GM23338 (cell line): Measurements from ENCODE around the gene EED. TPM values are rescaled to one million over a fixed set of nuclear protein-coding genes. Genes with fewer than 3 reads are reported as not detected.

Source experiments
- ATAC-seq: fragments of 200-7000 bp; cut with Tn5 transposase; 3 replicates; pipeline ENCODE4 v1.9.1; 2020
- DNase-seq: peaks from one replicate; pipeline ENCODE4 v3.0.0-alpha.2; 2015; ENCODE audit warnings: low spot score
- H2AFZ ChIP-seq: fragments of 200-600 bp; sonication (generic); 2 replicates; pipeline ENCODE4 v1.8.0; 2016; ENCODE audit warnings: antibody characterized with exemption, mild to moderate bottlenecking, moderate library complexity
- H3F3A ChIP-seq: fragments of 200-600 bp; sonication (generic); replicated peaks from 2 replicates; pipeline ENCODE4 v1.8.0; 2017; ENCODE audit warnings: antibody characterized with exemption, mixed run types, low read depth
- H3K27ac ChIP-seq: fragments of 200-600 bp; sonication (generic); 2 replicates; pipeline ENCODE4 v1.6.1; 2016; ENCODE audit warnings: low read depth
- H3K27me3 ChIP-seq: fragments of 200-600 bp; sonication (generic); 2 replicates; pipeline ENCODE4 v1.8.0; 2016; ENCODE audit warnings: mild to moderate bottlenecking, mixed run types, moderate library complexity; ENCODE audit not compliant: insufficient read depth
- H3K36me3 ChIP-seq: fragments of 200-600 bp; sonication (generic); 2 replicates; pipeline ENCODE4 v1.8.0; 2016; ENCODE audit warnings: mild to moderate bottlenecking; ENCODE audit not compliant: insufficient read depth
- H3K4me1 ChIP-seq: fragments of 200-600 bp; sonication (generic); 2 replicates; pipeline ENCODE4 v1.8.0; 2016; ENCODE audit warnings: mild to moderate bottlenecking, moderate library complexity; ENCODE audit not compliant: insufficient read depth
- H3K4me2 ChIP-seq: fragments of 200-600 bp; sonication (generic); 2 replicates; pipeline ENCODE4 v1.7.1; 2017; ENCODE audit warnings: mixed run types
- H3K4me3 ChIP-seq: fragments of 200-600 bp; sonication (generic); 2 replicates; pipeline ENCODE4 v1.6.1; 2016; ENCODE audit warnings: mixed run types
- H3K79me2 ChIP-seq: fragments of 200-600 bp; sonication (generic); replicated peaks from 2 replicates; pipeline ENCODE4 v1.8.0; 2017; ENCODE audit warnings: mild to moderate bottlenecking; ENCODE audit not compliant: insufficient read depth
- H3K9me2 ChIP-seq: fragments of 200-600 bp; sonication (generic); 2 replicates; pipeline ENCODE4 v1.8.0; 2017; ENCODE audit not compliant: insufficient read depth
- H4K20me1 ChIP-seq: fragments of 200-600 bp; sonication (generic); replicated peaks from 2 replicates; pipeline ENCODE4 v1.8.0; 2017; ENCODE audit warnings: mild to moderate bottlenecking; ENCODE audit not compliant: insufficient read depth
- H3K27ac Mint-ChIP-seq: 2 replicates; pipeline ENCODE4 v1.8.0; 2020; ENCODE audit warnings: inconsistent platforms, mild to moderate bottlenecking, moderate library complexity, mixed read lengths
- H3K27me3 Mint-ChIP-seq: 3 replicates; pipeline ENCODE4 v1.8.0; 2022; ENCODE audit warnings: low read depth, mild to moderate bottlenecking, moderate library complexity, mixed read lengths, inconsistent platforms; ENCODE audit not compliant: insufficient read depth, poor library complexity
- H3K36me3 Mint-ChIP-seq: 3 replicates; pipeline ENCODE4 v1.8.0; 2021; ENCODE audit warnings: low read depth, mild to moderate bottlenecking, inconsistent platforms, moderate library complexity, mixed read lengths
- H3K4me1 Mint-ChIP-seq: 3 replicates; pipeline ENCODE4 v1.8.0; 2020; ENCODE audit warnings: mild to moderate bottlenecking, inconsistent platforms, mixed read lengths
- H3K4me3 Mint-ChIP-seq: 3 replicates; pipeline ENCODE4 v1.8.0; 2021; ENCODE audit warnings: moderate library complexity, mild to moderate bottlenecking, inconsistent platforms, mixed read lengths
- H3K9me3 Mint-ChIP-seq: 3 replicates; pipeline ENCODE4 v1.8.0; 2020; ENCODE audit warnings: moderate library complexity, mild to moderate bottlenecking, inconsistent platforms, mixed read lengths
- CREB1 ChIP-seq: fragments of 250-450 bp; sonication (Bioruptor Pico); IDR thresholded peaks from 2 replicates; pipeline ENCODE4 v1.5.0; 2020; ENCODE audit warnings: low read depth, mild to moderate bottlenecking, moderate library complexity
- CTCF ChIP-seq, 2 experiments: fragments of 200-600 bp in 1 of 2; sonication (generic) in 1 of 2; conservative IDR thresholded peaks; 2 replicates each; pipeline versions ENCODE4 v1.5.1 to v1.6.1; 2016 to 2017; ENCODE audit warnings: antibody characterized with exemption in 2 of 2, low read depth in 2 of 2, mild to moderate bottlenecking in 2 of 2, moderate library complexity in 1 of 2
- EZH2 ChIP-seq: fragments of 200-600 bp; sonication (generic); IDR thresholded peaks from one replicate; pipeline ENCODE4 v1.8.0; 2017; ENCODE audit warnings: antibody characterized with exemption, mild to moderate bottlenecking, low read depth; ENCODE audit not compliant: unreplicated experiment
- JUNB ChIP-seq: IDR thresholded peaks from one replicate; pipeline ENCODE4 v1.6.1; 2016; ENCODE audit warnings: antibody characterized with exemption; ENCODE audit not compliant: unreplicated experiment
- POLR2AphosphoS5 ChIP-seq: IDR thresholded peaks from 2 replicates; pipeline ENCODE4 v1.6.1; 2016; ENCODE audit warnings: antibody characterized with exemption, low read depth
- REST ChIP-seq: IDR thresholded peaks from one replicate; pipeline ENCODE4 v1.6.1; 2018; ENCODE audit warnings: antibody characterized with exemption; ENCODE audit not compliant: unreplicated experiment
- ZNF114 ChIP-seq: fragments of 250-450 bp; sonication (Bioruptor Pico); IDR thresholded peaks from 2 replicates; pipeline ENCODE4 v1.5.0; 2020; ENCODE audit warnings: mild to moderate bottlenecking, moderate library complexity
- ZNF331 ChIP-seq: fragments of 250-450 bp; sonication (Bioruptor Pico); IDR thresholded peaks from 2 replicates; pipeline ENCODE4 v1.5.0; 2020; ENCODE audit warnings: low read depth, mild to moderate bottlenecking, moderate library complexity
- ZNF462 ChIP-seq: fragments of 250-450 bp; sonication (Bioruptor Pico); IDR thresholded peaks from 2 replicates; pipeline ENCODE4 v1.5.0; 2020; ENCODE audit warnings: mild to moderate bottlenecking, moderate library complexity
- polyA plus RNA-seq: library from polyadenylated mRNA; unstranded; fragments of >200 nt; fragmentation: Nextera tagmentation; extraction: Ambion mirVana; gene quantifications from 2 replicates; pipeline ENCODE4 v1.2.1, GENCODE V29; 2016
- total RNA-seq: library from RNA; depleted of rRNA; stranded (reverse); fragments of >200 nt; shearing (Covaris generic); gene quantifications from 2 replicates; pipeline ENCODE4 v1.2.3, GENCODE V29; 2014

The EED gene
- total and polyA plus RNA-seq, 2 experiments from 2014 or later, result 26.7 to 29.7 TPM

- TF ChIP-seq REST (no peak), EZH2 (no peak)
Measured at GRCh38 chr11:86194998-86195397, 49.6 kb upstream of the EED start (continued).

- Histone ChIP-seq H3K79me2 (no peaks in the 10 kb centered on the region), H3K9me2 (no peaks in the 10 kb centered on the region), H3K4me3 (no peak overlapping the region), H3K4me2 (no peak overlapping the region), H4K20me1 (no peaks in the 10 kb centered on the region), H3K36me3 (no peaks in the 10 kb centered on the region), H3K27ac (no peak overlapping the region), H3K4me1 (no peaks in the 10 kb centered on the region), H3K27me3 (0 out of 2 replicates have a peak, but pooled peaks cover 4% of the 10 kb centered on the region), H3F3A (no peaks in the 10 kb centered on the region), H2AFZ (no peak overlapping the region)
- no peak for DNase-seq
- no peak for ATAC-seq
- no peaks in the 10 kb centered on the region for H3K27me3 Mint-ChIP-seq
- H3K4me3 Mint-ChIP-seq, result no peak overlapping the region
- H3K27ac Mint-ChIP-seq, result no peak overlapping the region
- no peaks in the 10 kb centered on the region for H3K9me3 Mint-ChIP-seq
- H3K36me3 Mint-ChIP-seq, result no peaks in the 10 kb centered on the region
- H3K4me1 Mint-ChIP-seq, result peaks cover 6% of the 10 kb centered on the region; the same call in 2 of the 3 replicates
- no peak for TF ChIP-seq JUNB
- no peak for TF ChIP-seq POLR2AphosphoS5
- TF ChIP-seq EZH2, result no peak
- TF ChIP-seq ZNF331, result no peak
- no peak for TF ChIP-seq REST
- TF ChIP-seq ZNF114 (CRISPR knock-in tag), result no peak
- no peak for TF ChIP-seq ZNF462 (CRISPR knock-in tag)
- no peak for TF ChIP-seq CTCF (conservative IDR thresholded peaks at IDR 0.05; ENCODE audit: low read depth in 2 of 2)
- no peak for TF ChIP-seq CREB1 (CRISPR knock-in tag)
Measured at GRCh38 chr11:86196085-86196696, 48.4 kb upstream of the EED start.
